ENCODE measurements around the gene DIPK1B.

DNA sequence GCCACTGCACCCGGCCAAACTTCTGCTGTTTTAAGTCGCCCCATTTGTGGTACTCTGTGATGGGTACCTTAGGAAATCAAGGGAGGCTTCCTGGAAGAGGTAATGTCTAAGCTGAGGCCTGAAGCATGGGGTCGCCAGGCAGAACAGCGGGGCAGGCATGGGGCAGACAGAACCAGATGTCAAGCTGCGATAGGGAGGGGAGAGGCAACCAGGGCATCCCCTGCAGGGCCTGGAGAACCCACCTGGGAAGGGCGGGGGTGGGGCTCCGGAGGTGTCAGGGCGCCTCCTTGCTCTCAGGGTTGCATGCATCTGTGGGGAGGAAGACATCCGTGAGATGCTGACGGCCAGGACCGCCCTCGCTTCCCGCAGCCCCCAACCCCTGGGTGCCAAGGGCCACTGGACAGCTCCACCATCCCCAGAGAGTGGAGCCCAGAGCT is 49.2 kb downstream of the DIPK1B start:
- no peak for TF ChIP-seq CTCF (IDR thresholded peaks at IDR 0.05)
- no peak for TF ChIP-seq POLR2A (IDR thresholded peaks at IDR 0.05)
